IMR-90 (cell line): ENCODE results near the gene RASGRP4. TPM values are rescaled to one million over a fixed set of nuclear protein-coding genes. Genes with fewer than 3 reads are reported as not detected.

Experiments used
- ATAC-seq: fragments of 200-7000 bp; cut with Tn5 transposase; 2 replicates; pipeline ENCODE4 v1.9.1; 2020; ENCODE audit warnings: low read depth, mild to moderate bottlenecking, moderate library complexity
- BruUV-seq: library from RNA; stranded (reverse); fragments of 400-500 nt; replicated peaks from 2 replicates; lab custom pipeline; 2021; lab: Mats Ljungman, UMichigan
- CTCF ChIA-PET: fragments of 300-600 bp; formaldehyde crosslinking; extraction: SDS; loops from one replicate; lab custom pipeline; 2021; ENCODE audit warnings: antibody characterized with exemption; lab: Yijun Ruan, JAX
- POLR2A ChIA-PET: fragments of 300-600 bp; sonication (Branson Sonifier 250); formaldehyde crosslinking; loops from one replicate; lab custom pipeline; 2022; ENCODE audit warnings: antibody characterized with exemption; ENCODE audit not compliant: unreplicated experiment; lab: Charles Lee
- DNase-seq: peaks from one replicate; pipeline ENCODE4 v3.0.0; 2013
- H2AFZ ChIP-seq: replicated peaks from 2 replicates; pipeline ENCODE3; 2013; ENCODE audit warnings: low read length, mild to moderate bottlenecking; ENCODE audit not compliant: poor library complexity
- H2AK5ac ChIP-seq: 2 replicates; pipeline ENCODE4 v1.6.1; 2013; ENCODE audit warnings: low read depth, low read length, inconsistent platforms
- H2AK9ac ChIP-seq: replicated peaks from 2 replicates; pipeline ENCODE3; 2013; ENCODE audit warnings: mild to moderate bottlenecking, low read depth, low read length, moderate library complexity; ENCODE audit not compliant: poor library complexity
- H2BK120ac ChIP-seq: 2 replicates; pipeline ENCODE4 v1.6.1; 2013; ENCODE audit warnings: low read depth, low read length, inconsistent platforms
- H2BK15ac ChIP-seq: 3 replicates; pipeline ENCODE4 v1.6.1; 2013; ENCODE audit warnings: low read depth, low read length, inconsistent platforms
- H2BK20ac ChIP-seq: 2 replicates; pipeline ENCODE4 v1.6.1; 2013; ENCODE audit warnings: low read depth, mild to moderate bottlenecking, inconsistent platforms, low read length, moderate library complexity
- H2BK5ac ChIP-seq: 2 replicates; pipeline ENCODE4 v1.6.1; 2013; ENCODE audit warnings: mild to moderate bottlenecking, low read depth, low read length, inconsistent platforms; ENCODE audit not compliant: poor library complexity, severe bottlenecking
- H3K14ac ChIP-seq: replicated peaks from 2 replicates; pipeline ENCODE4 v1.6.1; 2013; ENCODE audit warnings: low read depth, low read length, inconsistent platforms
- H3K18ac ChIP-seq: 2 replicates; pipeline ENCODE4 v1.6.1; 2013; ENCODE audit warnings: low read depth, low read length, control low read depth
- H3K23ac ChIP-seq: 2 replicates; pipeline ENCODE4 v1.6.1; 2013; ENCODE audit warnings: low read depth, low read length, inconsistent platforms
- H3K27ac ChIP-seq: 2 replicates; pipeline ENCODE4 v1.5.1; 2013; ENCODE audit warnings: mild to moderate bottlenecking, control low read depth, low read length; ENCODE audit not compliant: insufficient read depth
- H3K27me3 ChIP-seq: 2 replicates; pipeline ENCODE4 v1.6.1; 2013; ENCODE audit warnings: low read length; ENCODE audit not compliant: control insufficient read depth, insufficient read depth
- H3K36me3 ChIP-seq: 2 replicates; pipeline ENCODE4 v1.6.1; 2013; ENCODE audit warnings: low read length, mixed read lengths; ENCODE audit not compliant: control insufficient read depth, insufficient read depth
- H3K4ac ChIP-seq: 2 replicates; pipeline ENCODE4 v1.6.1; 2013; ENCODE audit warnings: low read depth, low read length, inconsistent platforms
- H3K4me1 ChIP-seq: 2 replicates; pipeline ENCODE4 v1.6.1; 2013; ENCODE audit warnings: low read length, mixed read lengths; ENCODE audit not compliant: control insufficient read depth, insufficient read depth
- H3K4me2 ChIP-seq: 2 replicates; pipeline ENCODE4 v1.6.1; 2013; ENCODE audit warnings: low read depth, mild to moderate bottlenecking, control low read depth, low read length, moderate library complexity
- H3K4me3 ChIP-seq: 2 replicates; pipeline ENCODE4 v1.5.1; 2013; ENCODE audit warnings: low read depth, mild to moderate bottlenecking, control low read depth, low read length, moderate library complexity; ENCODE audit not compliant: insufficient read depth
- H3K56ac ChIP-seq: 2 replicates; pipeline ENCODE4 v1.6.1; 2013; ENCODE audit warnings: low read length, inconsistent platforms; ENCODE audit not compliant: insufficient read depth; ENCODE audit errors: extremely low read depth
- H3K79me1 ChIP-seq, 2 experiments: 2 replicates each; pipeline ENCODE4 v1.6.1; 2013; ENCODE audit warnings: low read length in 2 of 2, inconsistent platforms in 1 of 2, low read depth in 1 of 2
- H3K9ac ChIP-seq: 2 replicates; pipeline ENCODE4 v1.6.1; 2013; ENCODE audit warnings: low read depth, low read length, control low read depth
- H3K9me1 ChIP-seq: 2 replicates; pipeline ENCODE4 v1.6.1; 2013; ENCODE audit warnings: low read length, inconsistent platforms; ENCODE audit not compliant: insufficient read depth
- H3K9me3 ChIP-seq: 2 replicates; pipeline ENCODE4 v1.6.1; 2013; ENCODE audit warnings: low read length; ENCODE audit not compliant: control insufficient read depth, insufficient read depth
- H4K20me1 ChIP-seq: 2 replicates; pipeline ENCODE4 v1.6.1; 2013; ENCODE audit warnings: low read length, inconsistent platforms; ENCODE audit not compliant: insufficient read depth
- H4K5ac ChIP-seq: 2 replicates; pipeline ENCODE4 v1.6.1; 2013; ENCODE audit warnings: mild to moderate bottlenecking, low read depth, low read length, control low read depth
- H4K8ac ChIP-seq, 2 experiments: 2 replicates each; pipeline ENCODE4 v1.6.1; 2013; ENCODE audit warnings: low read depth in 2 of 2, low read length in 2 of 2, control low read depth in 1 of 2, inconsistent platforms in 1 of 2
- H4K91ac ChIP-seq: 2 replicates; pipeline ENCODE4 v1.6.1; 2013; ENCODE audit warnings: low read depth, low read length, inconsistent platforms; ENCODE audit not compliant: insufficient read depth
- BHLHE40 ChIP-seq: fragments of 150-350 bp; IDR thresholded peaks from 2 replicates; pipeline ENCODE4 v1.6.1; 2016; ENCODE audit warnings: mild to moderate bottlenecking, low read depth, low read length
- CEBPB ChIP-seq: IDR thresholded peaks from 2 replicates; pipeline ENCODE4 v1.6.1; 2012; ENCODE audit warnings: low read depth, low read length, improper control_type of control experiment
- FOS ChIP-seq: fragments of 150-350 bp; IDR thresholded peaks from 2 replicates; pipeline ENCODE4 v1.6.1; 2016; ENCODE audit warnings: low read depth, low read length
- MAFK ChIP-seq: IDR thresholded peaks from 2 replicates; pipeline ENCODE4 v1.6.1; 2012; ENCODE audit warnings: low read depth, low read length, improper control_type of control experiment
- MAZ ChIP-seq: IDR thresholded peaks from 2 replicates; pipeline ENCODE4 v1.6.1; 2012; ENCODE audit warnings: low read depth, mild to moderate bottlenecking, low read length, improper control_type of control experiment, moderate library complexity, borderline replicate concordance
- MXI1 ChIP-seq: IDR thresholded peaks from 2 replicates; pipeline ENCODE4 v1.6.1; 2012; ENCODE audit warnings: low read depth, mild to moderate bottlenecking, low read length, moderate library complexity, borderline replicate concordance
- NFE2L2 ChIP-seq: fragments of 150-350 bp; IDR thresholded peaks from 2 replicates; pipeline ENCODE4 v1.6.1; 2016; ENCODE audit warnings: low read depth, mild to moderate bottlenecking, low read length
- POLR2A ChIP-seq: IDR thresholded peaks from 2 replicates; pipeline ENCODE4 v1.6.1; 2012; ENCODE audit warnings: mild to moderate bottlenecking, low read depth, low read length
- RCOR1 ChIP-seq: IDR thresholded peaks from 2 replicates; pipeline ENCODE4 v1.6.1; 2012; ENCODE audit warnings: mild to moderate bottlenecking, low read length, improper control_type of control experiment; ENCODE audit not compliant: insufficient replicate concordance
- RFX5 ChIP-seq: IDR thresholded peaks from 2 replicates; pipeline ENCODE4 v1.8.0; 2012; ENCODE audit warnings: low read depth, mild to moderate bottlenecking, low read length, moderate library complexity
- SMC3 ChIP-seq: fragments of 150-350 bp; IDR thresholded peaks from 2 replicates; pipeline ENCODE4 v1.6.1; 2016; ENCODE audit warnings: low read depth, mild to moderate bottlenecking, antibody characterized with exemption, low read length, moderate library complexity
- WGBS, 2 experiments: methylation state at CpG; one replicate each; pipeline versions ENCODE4 v1.1.5 to v1.1.7; 2013; ENCODE audit warnings: missing lambda C conversion rate in 2 of 2; ENCODE audit not compliant: insufficient read length in 1 of 2; ENCODE audit errors: extremely low coverage in 2 of 2; 5-methylcytosine and 5-hydroxymethylcytosine counted together
- dilution Hi-C: fragments of 300-500 bp; cut with HindIII; formaldehyde crosslinking; loops from one replicate; pipeline ENCODE4 v1.14.3; 2018; ENCODE audit warnings: low sequenced_read_pairs; ENCODE audit not compliant: unreplicated experiment
- in situ Hi-C: fragments of 300-500 bp; cut with MboI; formaldehyde crosslinking; loops from 3 replicates; pipeline ENCODE4 v1.14.3; 2019; ENCODE audit warnings: low sequenced_read_pairs, inconsistent platforms, mixed read lengths
- intact Hi-C: fragments of 100-400 bp; cut with micrococcal nuclease; formaldehyde crosslinking; loops from 2 replicates; pipeline ENCODE4 v1.10.0; 2022
- polyA plus RNA-seq, 3 experiments: library from polyadenylated mRNA; depleted of rRNA; stranded (reverse); fragments of >200 nt; gene quantifications; 2 replicates each; pipeline ENCODE4 v1.2.3, GENCODE V29; 2012; ENCODE audit warnings: low replicate concordance in 1 of 3
- total RNA-seq: library from RNA; depleted of rRNA; stranded (reverse); fragments of >200 nt; gene quantifications from 2 replicates; pipeline ENCODE4 v1.2.3, GENCODE V29; 2012
- TF ChIP-seq, protein P1 (sequence below): fragments of 150-350 bp; IDR thresholded peaks from 2 replicates; pipeline ENCODE4 v1.6.1; 2017; ENCODE audit warnings: mild to moderate bottlenecking, antibody characterized with exemption, low read length, low read depth
- TF ChIP-seq, protein P2 (sequence below): conservative IDR thresholded peaks from 2 replicates; pipeline ENCODE4 v1.5.1; 2012; ENCODE audit warnings: mild to moderate bottlenecking, low read depth, low read length, improper control_type of control experiment
- TF ChIP-seq, protein P3 (sequence below): fragments of 150-350 bp; IDR thresholded peaks from 2 replicates; pipeline ENCODE4 v1.6.1; 2016; ENCODE audit warnings: low read depth, mild to moderate bottlenecking, low read length, moderate library complexity, borderline replicate concordance

The RASGRP4 gene
- total and polyA plus RNA-seq, 2 of the 4 experiments (the other 2 are of a cell fraction): not detected

DNA sequence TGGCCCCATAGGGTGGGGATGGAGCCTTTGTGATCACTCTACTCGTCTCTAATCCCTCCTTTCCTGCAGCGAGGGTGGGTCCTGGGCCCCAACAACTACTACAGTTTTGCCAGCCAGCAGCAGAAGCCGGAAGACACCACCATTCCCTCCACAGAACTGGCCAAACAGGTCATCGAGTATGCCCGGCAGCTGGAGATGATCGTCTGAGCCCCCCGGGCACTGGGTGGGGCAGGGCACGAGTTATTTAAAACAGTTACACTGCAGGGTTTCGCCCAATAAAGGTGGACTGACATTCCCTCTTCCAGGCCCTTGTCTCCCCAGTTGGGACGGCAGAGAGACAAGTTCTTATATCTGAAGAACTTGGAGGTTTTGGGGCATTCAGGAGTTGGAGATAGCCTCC is 42.8 kb downstream of the RASGRP4 start:
- 79% methylated on average over 4 of the region's 10 CpGs; no CpG with 5 or more reads in 1 of the 2 experiments for WGBS, 2 experiments
- Histone ChIP-seq H3K27ac (no peak overlapping the region), H3K18ac (no peak overlapping the region), H4K91ac (no peak overlapping the region), H3K9me3 (no peaks in the 10 kb centered on the region), H4K20me1 (peaks cover 39% of the 10 kb centered on the region), H3K9me1 (peaks cover 14% of the 10 kb centered on the region), H2AK9ac (no peak overlapping the region), H3K9ac (no peak overlapping the region), H3K4me1 (peaks cover 4% of the 10 kb centered on the region), H3K4ac (no peak overlapping the region), H2AFZ (no peak overlapping the region), H2BK5ac (no peak overlapping the region), H3K56ac (no peak overlapping the region), H4K8ac (no peak overlapping the region), H3K79me1 (peaks cover 13 to 59% of the 10 kb centered on the region in 2 experiments; a peak in 3 of 4 replicates), H3K4me2 (no peak overlapping the region), H3K23ac (no peak overlapping the region), H2BK120ac (no peak overlapping the region), H2BK15ac (no peak overlapping the region), H4K5ac (no peak overlapping the region), H3K4me3 (no peak overlapping the region), H3K36me3 (peaks cover 54% of the 10 kb centered on the region), H2AK5ac (no peak overlapping the region), H3K14ac (no peak overlapping the region), H3K27me3 (no peaks in the 10 kb centered on the region), H2BK20ac (no peak overlapping the region)
- POLR2A ChIA-PET: no interaction called here
- intact Hi-C loops: no loop called here
- ATAC-seq (no peak), DNase-seq (no peak)
- in situ Hi-C loops: no loop called here
- no TSS peak for BruUV-seq
- dilution Hi-C loops: no loop called here
- CTCF ChIA-PET: no interaction called here
- TF ChIP-seq, protein P1, sequence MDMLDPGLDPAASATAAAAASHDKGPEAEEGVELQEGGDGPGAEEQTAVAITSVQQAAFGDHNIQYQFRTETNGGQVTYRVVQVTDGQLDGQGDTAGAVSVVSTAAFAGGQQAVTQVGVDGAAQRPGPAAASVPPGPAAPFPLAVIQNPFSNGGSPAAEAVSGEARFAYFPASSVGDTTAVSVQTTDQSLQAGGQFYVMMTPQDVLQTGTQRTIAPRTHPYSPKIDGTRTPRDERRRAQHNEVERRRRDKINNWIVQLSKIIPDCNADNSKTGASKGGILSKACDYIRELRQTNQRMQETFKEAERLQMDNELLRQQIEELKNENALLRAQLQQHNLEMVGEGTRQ: no peak
- TF ChIP-seq FOS (no peak), MXI1 (no peak), SMC3 (no peak), MAFK (no peak), NFE2L2 (no peak), RCOR1 (no peak), POLR2A (no peak), BHLHE40 (no peak), RFX5 (no peak), MAZ (no peak), CEBPB (no peak)
- TF ChIP-seq, protein P2, sequence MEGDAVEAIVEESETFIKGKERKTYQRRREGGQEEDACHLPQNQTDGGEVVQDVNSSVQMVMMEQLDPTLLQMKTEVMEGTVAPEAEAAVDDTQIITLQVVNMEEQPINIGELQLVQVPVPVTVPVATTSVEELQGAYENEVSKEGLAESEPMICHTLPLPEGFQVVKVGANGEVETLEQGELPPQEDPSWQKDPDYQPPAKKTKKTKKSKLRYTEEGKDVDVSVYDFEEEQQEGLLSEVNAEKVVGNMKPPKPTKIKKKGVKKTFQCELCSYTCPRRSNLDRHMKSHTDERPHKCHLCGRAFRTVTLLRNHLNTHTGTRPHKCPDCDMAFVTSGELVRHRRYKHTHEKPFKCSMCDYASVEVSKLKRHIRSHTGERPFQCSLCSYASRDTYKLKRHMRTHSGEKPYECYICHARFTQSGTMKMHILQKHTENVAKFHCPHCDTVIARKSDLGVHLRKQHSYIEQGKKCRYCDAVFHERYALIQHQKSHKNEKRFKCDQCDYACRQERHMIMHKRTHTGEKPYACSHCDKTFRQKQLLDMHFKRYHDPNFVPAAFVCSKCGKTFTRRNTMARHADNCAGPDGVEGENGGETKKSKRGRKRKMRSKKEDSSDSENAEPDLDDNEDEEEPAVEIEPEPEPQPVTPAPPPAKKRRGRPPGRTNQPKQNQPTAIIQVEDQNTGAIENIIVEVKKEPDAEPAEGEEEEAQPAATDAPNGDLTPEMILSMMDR: no peak
- TF ChIP-seq, protein P3, sequence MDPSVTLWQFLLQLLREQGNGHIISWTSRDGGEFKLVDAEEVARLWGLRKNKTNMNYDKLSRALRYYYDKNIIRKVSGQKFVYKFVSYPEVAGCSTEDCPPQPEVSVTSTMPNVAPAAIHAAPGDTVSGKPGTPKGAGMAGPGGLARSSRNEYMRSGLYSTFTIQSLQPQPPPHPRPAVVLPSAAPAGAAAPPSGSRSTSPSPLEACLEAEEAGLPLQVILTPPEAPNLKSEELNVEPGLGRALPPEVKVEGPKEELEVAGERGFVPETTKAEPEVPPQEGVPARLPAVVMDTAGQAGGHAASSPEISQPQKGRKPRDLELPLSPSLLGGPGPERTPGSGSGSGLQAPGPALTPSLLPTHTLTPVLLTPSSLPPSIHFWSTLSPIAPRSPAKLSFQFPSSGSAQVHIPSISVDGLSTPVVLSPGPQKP: no peak
